Renal cortical epithelial cell (primary cell): ENCODE results near the gene PRR12. TPM values are rescaled to one million over a fixed set of nuclear protein-coding genes. Genes with fewer than 3 reads are reported as not detected.
A peak's percentile ranks its signal among the peaks of the same experiment; 100 is the strongest.

ENCODE experiments used
- DNase-seq: peaks from one replicate; pipeline ENCODE4 v3.0.0-alpha.2; 2011; ENCODE audit warnings: low read depth
- total RNA-seq: library from RNA; depleted of rRNA; stranded (reverse); fragments of >200 nt; gene quantifications from 2 replicates; pipeline ENCODE4 v1.2.3, GENCODE V29; 2014

Gene PRR12, protein sequence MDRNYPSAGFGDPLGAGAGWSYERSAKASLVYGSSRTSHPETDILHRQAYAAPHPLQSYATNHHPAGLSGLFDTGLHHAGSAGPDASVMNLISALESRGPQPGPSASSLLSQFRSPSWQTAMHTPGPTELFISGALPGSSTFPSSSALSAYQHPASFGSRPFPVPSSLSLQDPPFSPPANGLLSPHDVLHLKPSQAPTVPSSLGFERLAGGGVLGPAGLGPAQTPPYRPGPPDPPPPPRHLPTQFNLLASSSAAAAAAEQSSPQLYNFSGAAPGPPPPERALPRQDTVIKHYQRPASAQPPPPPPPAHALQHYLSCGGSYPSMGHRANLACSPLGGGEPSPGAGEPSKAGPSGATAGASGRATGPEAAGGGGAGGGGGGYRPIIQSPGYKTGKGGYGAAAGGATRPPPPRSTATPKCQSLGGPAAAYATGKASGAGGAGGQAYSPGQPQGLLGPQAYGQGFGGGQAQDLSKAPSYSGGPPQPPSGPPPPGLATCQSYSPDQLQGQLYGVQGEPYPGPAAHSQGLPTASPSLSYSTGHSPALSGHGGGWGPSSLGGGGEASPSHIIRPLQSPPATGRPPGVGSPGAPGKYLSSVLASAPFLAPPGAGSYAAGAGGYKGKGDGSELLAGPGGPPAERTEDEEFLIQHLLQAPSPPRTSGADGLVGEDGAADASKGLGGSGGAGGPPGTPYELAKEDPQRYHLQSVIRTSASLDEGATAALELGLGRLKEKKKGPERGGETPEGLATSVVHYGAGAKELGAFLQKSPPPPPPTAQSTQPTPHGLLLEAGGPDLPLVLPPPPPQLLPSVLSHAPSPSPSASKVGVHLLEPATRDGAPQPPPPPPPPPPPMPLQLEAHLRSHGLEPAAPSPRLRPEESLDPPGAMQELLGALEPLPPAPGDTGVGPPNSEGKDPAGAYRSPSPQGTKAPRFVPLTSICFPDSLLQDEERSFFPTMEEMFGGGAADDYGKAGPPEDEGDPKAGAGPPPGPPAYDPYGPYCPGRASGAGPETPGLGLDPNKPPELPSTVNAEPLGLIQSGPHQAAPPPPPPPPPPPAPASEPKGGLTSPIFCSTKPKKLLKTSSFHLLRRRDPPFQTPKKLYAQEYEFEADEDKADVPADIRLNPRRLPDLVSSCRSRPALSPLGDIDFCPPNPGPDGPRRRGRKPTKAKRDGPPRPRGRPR (N-terminal part only)
- 0.87 and 8.7 TPM in 2 replicates for total RNA-seq

DNA sequence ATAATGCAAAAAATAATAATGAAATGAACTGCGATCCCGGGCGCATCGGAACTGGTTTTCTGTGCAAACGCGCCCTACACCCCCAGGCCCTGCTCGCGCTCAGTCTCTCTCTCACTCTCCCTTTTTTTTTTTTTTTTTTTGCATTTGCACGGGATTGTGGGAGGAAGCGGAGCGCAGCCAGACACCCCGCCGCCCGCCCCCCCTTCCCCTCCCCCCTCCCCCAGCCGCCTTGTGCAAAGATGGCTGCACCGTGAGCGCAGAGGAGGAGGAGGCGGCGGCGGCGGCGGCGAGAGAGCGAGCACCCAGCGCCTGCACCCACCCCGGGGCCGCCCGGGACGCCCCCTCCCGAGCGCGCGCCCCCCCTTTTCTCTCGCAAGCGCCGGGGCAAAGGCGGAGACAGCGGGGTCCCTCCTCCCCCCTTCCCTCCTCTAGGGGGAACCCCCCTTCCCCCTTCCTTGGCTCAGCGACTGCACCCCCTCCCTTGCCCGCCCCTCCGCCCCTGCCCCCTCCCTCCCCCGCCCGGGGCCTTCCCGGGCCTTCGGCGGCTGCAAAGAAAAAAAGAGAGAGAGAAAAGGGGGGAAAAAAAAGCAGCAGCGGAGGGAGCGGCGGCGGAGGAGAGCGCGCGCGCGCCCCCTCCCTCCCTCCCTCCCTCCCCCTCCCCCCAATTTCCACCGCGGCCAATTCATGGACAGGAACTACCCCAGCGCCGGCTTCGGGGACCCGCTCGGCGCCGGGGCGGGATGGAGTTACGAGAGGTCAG lies at the start of gene PRR12:
TSS of gene PRR12 (plus strand) at position 212 of the 760 bp plus-strand sequence. CDS start at position 685, 473 bp downstream.
- DNase-seq, result peak; percentile 47

DNA sequence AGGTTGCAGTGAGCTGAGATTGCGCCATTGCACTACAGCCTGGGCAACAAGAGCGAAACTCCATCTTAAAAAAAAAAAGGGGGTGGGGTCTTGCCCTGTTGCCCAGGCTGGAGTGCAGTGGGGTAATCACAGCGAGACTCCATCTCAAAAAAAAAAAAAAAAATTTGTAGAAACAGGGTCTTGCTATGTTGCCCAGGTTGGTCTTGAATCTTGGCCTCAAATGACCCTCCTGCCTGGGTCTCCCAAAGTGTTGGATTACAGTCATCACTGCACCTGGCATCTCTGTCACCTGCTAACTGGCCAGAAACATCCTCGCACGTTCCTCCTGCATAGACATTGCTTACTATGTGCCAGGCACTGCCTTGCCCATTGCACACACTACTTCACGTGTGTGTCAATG lies 49.1 kb upstream of the PRR12 start:
- no peak for DNase-seq

DNA sequence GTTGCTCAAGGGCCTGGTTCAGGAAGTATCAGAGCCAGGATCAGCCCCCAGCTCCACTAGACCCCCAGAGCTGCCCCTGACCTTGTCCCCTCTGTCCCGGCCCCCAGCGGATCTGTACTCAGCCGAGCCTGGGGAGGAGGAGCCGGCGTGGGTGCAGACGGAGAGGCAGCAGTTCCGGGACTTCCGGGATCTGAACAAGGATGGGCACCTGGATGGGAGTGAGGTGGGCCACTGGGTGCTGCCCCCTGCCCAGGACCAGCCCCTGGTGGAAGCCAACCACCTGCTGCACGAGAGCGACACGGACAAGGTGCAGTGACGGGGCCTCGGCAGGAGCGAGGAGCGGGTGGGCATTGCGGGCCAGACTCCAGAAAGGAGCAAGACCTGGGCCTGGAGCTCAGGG lies 48.5 kb upstream of the PRR12 start:
- DNase-seq, result no peak

DNA sequence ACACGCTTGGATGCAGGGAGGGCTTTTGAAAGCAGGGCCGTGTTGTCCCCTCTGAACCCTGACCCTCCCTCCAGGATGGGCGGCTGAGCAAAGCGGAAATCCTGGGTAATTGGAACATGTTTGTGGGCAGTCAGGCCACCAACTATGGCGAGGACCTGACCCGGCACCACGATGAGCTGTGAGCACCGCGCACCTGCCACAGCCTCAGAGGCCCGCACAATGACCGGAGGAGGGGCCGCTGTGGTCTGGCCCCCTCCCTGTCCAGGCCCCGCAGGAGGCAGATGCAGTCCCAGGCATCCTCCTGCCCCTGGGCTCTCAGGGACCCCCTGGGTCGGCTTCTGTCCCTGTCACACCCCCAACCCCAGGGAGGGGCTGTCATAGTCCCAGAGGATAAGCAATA lies 48.0 kb upstream of the PRR12 start:
- no peak for DNase-seq

DNA sequence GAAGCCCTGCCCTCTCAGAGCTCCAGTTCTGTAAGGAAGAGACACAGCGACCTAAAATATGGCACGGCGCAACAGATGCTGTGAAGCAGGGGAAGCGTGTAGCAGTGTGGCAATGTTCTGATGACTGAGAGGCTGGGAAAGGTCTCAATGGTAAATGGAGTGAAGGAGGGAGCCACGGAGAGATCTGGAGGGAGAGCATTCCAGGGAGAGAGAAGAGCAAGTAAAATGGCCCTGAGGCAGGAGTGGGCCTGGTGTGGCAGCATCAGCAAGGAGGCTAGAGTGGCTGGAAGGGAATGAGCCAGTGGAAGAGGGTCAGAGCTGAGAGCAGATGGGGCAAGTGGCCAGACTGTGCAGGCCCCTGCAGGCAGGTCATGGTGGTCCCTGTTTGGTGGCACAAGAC lies 46.8 kb upstream of the PRR12 start:
- no peak for DNase-seq

DNA sequence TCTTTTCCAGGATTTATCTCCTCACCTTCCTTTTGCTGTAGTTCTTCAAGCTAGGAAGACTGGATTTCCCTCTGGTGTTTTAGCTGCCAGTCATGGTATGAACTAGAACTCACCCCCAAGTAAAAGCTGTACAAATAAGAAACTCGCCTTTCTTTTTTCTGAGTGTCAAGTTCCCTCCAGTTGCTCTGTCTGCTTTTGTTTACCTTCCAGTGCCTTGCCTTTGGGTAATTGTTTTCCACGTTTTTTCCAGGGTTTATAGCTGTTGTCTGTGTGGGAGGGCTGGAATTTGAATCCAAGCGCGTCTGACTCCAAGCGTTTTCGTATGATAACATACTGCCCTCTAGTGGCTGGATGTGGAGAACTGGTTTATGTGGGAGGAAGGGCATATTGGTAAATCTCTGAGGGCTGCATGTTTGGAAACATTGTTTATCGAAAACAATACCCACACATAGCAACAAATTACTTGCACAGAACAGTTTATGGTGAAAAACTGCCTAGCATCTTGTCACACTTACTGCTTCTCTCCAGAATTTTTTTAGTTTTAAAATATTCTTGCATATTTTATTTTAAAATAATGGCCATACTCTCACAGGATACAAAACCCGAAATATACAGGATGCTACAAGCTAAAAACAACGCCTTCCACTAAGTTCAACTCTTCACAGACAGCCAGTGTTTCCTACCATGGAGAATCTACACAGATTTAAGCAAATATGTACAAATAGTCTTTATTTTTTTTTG lies 44.0 kb upstream of the PRR12 start:
- peak; percentile 86 for DNase-seq

DNA sequence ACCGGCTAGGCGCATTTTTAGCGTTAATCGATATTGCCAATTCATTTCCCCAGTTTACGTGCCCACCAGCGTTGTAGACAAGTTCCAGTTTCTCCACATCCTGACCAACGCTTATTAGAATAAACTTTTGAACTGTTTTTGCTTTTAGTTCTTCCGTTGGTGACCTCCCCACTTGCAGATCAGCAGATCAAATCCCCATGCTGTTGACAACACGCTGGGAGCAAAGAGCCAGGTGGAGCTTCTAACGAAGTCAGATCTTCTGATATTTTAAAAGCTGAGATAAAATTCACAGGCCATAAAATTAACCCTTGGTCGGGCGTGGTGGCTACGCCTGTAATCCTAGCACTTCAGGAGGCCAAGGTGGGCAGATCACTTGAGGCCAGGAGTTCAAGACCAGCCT lies 41.9 kb upstream of the PRR12 start:
- no peak for DNase-seq

DNA sequence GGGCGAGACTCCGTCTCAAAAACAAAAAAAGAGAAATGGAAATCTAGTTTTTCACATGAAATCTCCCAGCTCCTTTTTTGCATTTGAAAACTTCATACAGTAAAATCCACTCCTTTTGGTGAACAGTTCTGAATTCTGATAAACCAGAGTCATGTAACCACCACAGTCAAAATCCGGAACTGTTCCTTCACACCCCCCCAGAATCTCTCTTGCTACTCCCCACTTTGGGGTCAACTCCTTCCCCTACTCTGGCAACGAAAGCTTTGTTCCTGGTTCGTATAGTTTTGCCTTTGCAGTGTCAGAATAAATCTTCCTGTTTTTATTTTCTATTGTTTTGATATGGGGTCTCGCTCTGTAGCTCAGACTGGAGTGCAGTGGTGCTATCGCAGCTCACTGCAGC lies 39.5 kb upstream of the PRR12 start:
- DNase-seq, result no peak

DNA sequence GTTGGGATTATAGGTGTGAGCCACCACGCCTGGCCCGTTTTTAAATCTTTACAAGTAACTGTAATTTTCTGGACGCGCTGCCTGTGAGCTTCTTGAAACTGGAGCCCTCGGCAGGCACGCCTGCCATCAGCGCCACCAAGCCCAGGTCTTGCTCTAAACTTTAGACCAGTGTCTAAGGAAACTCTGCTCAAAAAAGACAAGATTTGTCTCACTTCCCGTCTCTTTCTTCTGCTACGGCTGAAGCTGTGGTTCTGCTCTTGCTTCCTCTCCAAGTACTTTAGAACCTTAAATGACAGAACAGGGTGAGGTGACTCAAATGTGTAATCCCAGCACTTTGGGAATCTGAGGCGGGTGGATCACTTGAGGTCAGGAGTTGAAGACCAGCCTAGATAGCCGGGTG lies 38.2 kb upstream of the PRR12 start:
- no peak for DNase-seq

DNA sequence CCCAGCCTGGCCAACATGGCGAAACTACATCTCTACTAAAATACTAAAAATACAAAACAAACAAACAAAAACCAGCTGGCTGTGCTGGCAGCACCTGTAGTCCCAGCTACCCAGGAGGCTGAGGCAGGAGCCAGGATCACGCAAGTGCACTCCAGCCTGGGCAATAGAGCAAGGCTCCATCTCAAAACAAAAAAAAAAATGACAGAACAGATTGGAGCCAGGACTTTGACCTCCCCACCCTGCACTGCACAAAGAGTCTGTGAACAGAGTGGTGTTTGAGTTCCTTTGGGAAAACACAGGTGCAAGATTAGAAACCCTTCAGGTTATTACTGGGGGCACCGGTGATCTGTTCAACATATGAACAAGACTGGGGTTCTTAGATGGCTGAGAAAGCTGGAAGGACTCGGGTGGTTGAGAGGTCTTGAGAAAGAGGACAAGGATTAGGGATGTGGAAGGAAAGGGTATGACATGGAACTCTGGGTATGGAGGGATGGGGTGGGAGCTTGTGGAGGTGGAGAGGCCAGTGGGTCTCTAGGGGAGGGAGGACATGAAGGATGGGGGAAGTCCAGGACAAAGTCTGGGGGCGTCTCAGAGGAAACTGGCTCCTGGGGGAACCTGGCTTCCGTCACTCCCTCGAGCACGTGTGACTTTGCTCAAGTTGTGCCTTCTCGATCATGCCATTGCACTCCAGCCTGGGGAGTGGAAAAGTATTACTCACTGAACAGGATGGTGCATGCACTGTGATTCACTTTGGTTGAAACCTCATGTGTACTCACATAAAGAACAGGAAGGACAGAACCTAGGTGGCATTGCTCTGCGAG lies 37.3 kb upstream of the PRR12 start:
- peak; percentile 45 for DNase-seq

DNA sequence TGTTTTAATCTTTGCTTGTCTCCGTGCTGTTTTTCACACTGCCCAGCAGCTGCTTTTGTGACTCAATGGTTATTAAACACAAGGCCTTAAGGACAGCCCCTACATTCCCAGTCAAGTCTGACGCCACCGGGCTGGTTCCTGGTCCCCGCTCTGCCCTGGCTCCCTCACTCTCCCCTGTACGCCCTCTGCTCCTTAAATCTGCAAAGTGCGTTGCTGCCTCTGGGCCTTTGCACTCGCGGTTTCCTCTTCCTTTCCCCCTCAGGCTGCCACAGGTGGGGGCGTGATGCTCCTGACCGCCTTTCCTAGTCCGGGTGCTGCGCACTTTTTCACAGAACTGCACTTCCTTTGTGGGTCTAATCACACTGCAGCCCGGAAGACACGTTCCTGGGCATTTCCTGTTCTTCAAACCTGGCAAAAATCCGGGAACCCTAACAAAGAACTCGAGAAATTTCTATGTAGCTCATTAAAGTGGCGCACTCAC lies 36.2 kb upstream of the PRR12 start:
- DNase-seq, result no peak

DNA sequence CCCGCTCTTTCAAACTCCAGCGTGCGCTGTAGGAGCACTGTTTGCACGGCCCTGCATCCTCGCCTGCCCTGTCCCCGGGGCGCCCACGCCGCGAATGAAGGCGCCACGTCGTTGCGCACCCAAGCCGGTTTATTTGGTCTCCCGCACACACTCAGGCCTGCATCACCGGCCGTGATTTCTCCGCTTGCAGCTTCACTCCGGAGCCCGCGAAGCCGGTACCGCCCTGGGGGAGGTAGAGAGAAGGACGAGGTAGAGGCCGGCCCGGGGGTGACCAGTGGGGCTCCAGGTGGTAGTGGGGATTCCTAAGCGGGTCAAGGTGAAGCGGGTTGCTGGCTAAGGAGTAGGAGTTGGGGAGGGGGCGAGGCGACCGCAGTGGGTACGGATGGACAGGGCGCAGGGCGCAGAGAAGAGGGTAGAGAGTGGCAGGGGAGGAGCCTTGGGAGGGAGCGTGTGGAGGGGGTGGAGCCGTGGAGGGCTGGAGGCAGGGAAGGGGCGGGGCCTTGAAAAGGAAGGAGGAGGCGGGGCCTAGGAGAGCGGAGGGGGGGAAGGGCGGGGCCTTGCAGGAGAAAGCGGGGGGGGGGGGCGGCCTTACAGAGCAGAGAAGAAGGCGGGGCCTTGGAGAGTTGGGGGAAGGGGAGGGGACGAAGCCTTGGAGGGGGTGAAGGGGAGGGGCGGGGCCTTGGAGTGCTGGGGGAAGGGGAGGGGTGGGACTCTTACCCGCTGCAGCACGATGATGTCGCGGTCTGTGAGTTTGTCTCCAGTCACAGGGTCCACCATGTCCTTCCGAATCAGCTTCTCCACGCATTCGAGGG lies 35.2 kb upstream of the PRR12 start:
- no peak for DNase-seq

DNA sequence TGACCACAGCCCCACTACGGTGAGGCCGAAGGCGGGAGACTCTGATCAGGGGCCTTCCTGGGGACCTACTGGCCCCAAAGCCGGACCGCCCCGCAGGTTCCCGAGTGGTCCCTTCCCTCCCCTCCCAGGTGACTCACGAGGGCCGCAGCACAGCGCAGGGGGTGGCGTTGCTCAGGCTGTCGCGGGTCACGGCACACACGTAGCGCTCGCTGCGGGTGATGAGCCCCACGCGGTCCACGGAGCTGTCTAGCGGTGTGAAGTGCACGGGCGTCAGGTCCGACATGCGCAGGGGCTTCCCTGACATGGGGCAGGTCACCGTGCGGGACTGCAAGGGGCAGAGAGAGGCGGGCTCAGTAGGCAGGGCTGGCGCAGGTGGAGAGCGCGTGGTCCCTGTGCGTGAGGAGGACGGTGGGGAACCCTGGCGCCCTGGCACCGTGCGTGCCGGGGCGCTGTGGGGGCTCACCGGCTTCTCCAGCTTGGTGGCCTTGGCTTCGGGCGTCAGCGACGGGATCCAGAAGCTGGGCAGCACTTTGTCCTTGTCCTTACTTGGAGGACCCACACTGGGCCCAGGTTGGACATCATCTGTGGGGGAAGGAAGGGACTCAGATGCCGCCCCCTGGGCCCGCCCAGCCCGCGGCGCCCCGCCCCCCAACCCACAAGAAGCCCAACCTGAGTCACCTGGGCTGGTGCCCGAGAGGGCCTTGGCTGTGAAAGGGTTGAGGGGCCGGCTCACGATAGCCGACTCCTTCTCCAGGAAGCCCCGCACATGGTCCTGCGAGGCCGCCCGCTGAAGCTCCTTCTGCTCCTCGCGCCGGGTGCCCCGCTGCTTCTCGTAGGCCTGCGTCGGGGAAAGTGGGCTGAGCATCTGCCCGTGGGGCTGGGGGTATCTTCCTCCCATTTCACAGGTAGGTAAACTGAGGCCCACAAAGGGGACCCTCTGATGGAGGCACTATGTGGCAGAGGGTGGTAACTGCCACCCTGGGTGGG lies 34.3 kb upstream of the PRR12 start:
- no peak for DNase-seq

DNA sequence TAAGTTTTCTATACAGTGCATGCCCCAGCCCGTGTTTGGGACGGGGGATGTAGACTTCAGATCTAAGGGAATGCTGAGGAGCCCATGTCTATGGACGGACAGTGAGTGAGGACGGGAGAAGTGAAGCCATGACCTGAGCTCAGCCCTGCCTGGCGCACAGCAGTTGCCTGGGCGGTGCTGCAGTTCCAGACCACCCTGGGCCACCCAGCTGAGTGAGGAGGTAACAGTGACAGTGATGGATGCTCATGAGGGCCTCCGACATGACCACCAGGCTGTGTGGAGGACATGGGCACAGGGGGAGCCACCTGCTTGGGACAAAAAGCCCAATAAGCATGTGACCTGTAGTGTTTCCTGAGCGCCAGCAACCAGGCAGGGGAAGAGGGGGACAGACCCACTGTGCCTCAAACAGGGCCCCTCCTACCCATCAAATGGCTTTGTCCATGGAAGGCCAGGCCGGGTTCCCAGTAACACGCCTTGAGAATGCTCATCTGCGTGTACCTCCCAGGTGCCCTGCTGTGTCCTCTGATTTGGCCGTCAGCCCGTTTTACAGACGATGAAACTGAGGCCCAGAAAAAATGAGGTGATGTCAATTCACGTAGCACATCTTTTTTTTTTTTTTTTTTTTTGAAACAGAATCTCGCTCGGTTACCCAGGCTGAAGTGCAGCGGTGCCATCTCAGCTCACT lies 33.2 kb upstream of the PRR12 start:
- no peak for DNase-seq

DNA sequence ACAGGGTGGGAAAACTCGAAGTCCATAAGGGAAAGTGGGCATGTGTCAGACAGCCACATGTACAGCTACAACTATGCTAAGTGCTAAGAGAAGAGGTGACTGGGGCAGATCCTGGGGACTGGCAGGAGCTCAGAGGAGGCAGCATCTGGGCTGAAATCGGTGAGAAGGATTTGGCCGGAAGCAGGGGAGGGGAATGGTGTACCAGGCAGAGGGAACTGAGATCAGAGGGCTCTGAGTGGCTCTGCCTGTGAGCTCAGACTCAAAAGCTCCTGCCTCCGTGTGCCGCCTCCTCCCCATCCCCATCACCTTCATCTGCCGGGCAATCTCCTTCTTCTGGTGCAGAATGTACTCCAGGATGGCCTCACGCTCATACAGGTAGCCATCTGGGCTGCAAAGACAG lies 32.4 kb upstream of the PRR12 start:
- DNase-seq, result no peak

DNA sequence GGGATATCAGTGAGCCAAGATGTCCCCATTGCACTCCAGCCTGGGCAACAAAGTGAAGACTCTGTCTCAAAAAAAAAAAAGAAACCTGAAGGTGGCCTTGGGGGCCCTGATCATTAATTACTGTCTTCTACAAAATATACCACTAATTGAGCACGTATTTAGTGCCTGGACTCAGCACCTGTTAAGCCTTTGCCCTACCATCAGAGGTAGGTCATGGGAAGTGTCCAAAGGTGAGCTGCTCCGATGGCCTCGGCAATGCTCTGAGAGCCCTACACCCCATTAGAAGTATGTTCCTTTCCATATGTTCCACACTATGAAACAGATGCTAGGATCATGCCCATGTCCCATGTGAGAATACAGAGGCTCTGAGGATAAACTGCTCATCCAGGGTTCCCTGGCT lies 31.5 kb upstream of the PRR12 start:
- DNase-seq, result no peak

DNA sequence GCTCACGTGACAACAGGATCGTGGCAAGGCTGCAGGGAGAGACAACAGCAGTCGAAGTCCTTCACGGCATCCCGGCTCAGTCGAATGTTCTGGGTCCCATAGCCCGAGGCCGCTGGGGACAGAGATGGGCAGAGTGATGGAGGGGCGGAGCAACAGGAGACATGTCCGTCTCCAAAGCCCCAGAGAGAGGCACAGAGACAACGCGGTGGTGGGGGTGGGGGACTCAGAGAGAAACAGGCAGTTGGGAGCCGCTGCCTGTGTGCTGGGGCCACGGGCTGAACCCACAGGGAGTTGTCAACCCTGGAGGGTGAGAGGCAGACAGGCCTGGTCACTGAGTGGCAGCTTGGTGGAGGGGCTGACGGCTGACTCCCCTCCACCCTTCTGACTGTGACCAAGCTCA lies 31.1 kb upstream of the PRR12 start:
- DNase-seq, result no peak
